OCI-LY7 (cell line): Measurements from ENCODE around the gene MROH2A.

Source experiments
- CTCF ChIP-seq: fragments of 200-600 bp; sonication (generic); conservative IDR thresholded peaks from 2 replicates; pipeline ENCODE4 v1.5.1; 2014; ENCODE audit warnings: mild to moderate bottlenecking, antibody characterized with exemption, low read length, moderate library complexity, mixed read lengths
- EZH2phosphoT487 ChIP-seq: fragments of 200-600 bp; sonication (generic); IDR thresholded peaks from 2 replicates; pipeline ENCODE4 v1.6.1; 2018; ENCODE audit warnings: low read depth, borderline replicate concordance, mild to moderate bottlenecking, mixed run types, antibody characterized with exemption, low read length, moderate library complexity, mixed read lengths

DNA sequence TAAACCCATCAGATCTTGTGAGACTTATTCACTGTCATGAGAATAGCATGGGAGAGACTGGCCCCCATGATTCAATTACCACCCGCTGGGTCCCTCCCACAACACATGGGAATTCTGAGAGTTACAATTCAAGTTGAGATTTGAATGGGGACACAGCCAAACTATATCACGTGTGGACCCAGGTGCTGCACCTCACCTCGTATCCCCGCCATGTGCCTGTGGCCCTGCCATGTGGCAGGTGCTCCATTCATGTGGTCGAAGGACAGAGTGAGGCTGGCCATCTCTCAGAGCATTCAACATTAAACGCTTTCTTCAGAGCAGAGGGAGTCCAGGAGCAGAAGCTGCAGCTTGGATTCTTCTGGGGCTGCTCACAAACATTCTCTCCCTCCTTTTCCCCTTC is 32.3 kb downstream of the MROH2A start:
- TF ChIP-seq CTCF, result no peak
- TF ChIP-seq EZH2phosphoT487, result no peak
